ENCODE results near the gene CTBP1. TPM values are rescaled to one million over a fixed set of nuclear protein-coding genes. Genes with fewer than 3 reads are reported as not detected.

The CTBP1 gene
- total and polyA plus RNA-seq, 9 of the 15 experiments (the other 6 are each of a cell fraction or from before 2014, with no cell fraction given): 14.5 to 162 (median 68.2) TPM

GRCh38 chr4:1210241-1210841 lies 38.6 kb downstream of the CTBP1 start:
- CTCF ChIA-PET (ENCODE audit: low intra/inter-chr PET ratio): no interaction called here
- peaks cover 38% of the 10 kb centered on the region; the same call in 2 of the 3 replicates for H3K36me3 ChIP-seq (ENCODE audit: control insufficient read depth, insufficient read depth, low read length)
- POLR2A ChIA-PET: interaction anchor here (0.8 to 1.3 kb wide), 2 partner anchors 8 to 10 kb away, joined by 3 to 6 read pairs; no protein-coding TSS in a partner anchor
- H3K27me3 ChIP-seq (ENCODE audit: control insufficient read depth in 2 of 2, insufficient read depth in 2 of 2, low read length in 2 of 2): no peaks in the 10 kb centered on the region
- H3K4me1 ChIP-seq (replicated peaks in 1 of 2; ENCODE audit: control insufficient read depth in 2 of 2, insufficient read depth in 2 of 2, low read length in 2 of 2): peaks cover 0 to 66% of the 10 kb centered on the region in 2 experiments; a peak in 2 of 5 replicates
- no peaks in the 10 kb centered on the region for H3K9me3 ChIP-seq (replicated peaks; ENCODE audit: control insufficient read depth, insufficient read depth, low read depth, low read length)
- FAIRE-seq (no peak), ATAC-seq (no peak), DNase-seq (ENCODE audit: extremely low read depth in 1 of 4, low spot score in 3 of 4) (no peak)
- no peak overlapping the region for H2AFZ ChIP-seq (ENCODE audit: low read depth, low read length)
- intact Hi-C loops (cut with micrococcal nuclease): no loop called here
- H3K4me3 ChIP-seq: no peak overlapping the region
- TF ChIP-seq POLR2G (IDR thresholded peaks at IDR 0.05; ENCODE audit: low read depth, low read length): peak; percentile 44
- no peak for TF ChIP-seq RBM14 (IDR thresholded peaks at IDR 0.05; ENCODE audit: borderline replicate concordance, insufficient read depth, low read depth, low read length)
- TF ChIP-seq ZBTB33 (CRISPR knock-in tag; IDR thresholded peaks at IDR 0.05): 0 out of 2 replicates have a peak, but pooled peaks have one; percentile 23
- TF ChIP-seq XRCC4 (IDR thresholded peaks at IDR 0.05; ENCODE audit: extremely low read depth, insufficient read depth, insufficient read length): no peak
- peak overlapping the region in 1 of 2 experiments; percentile 52; a peak in 1 of 4 replicates for H3K9ac ChIP-seq (ENCODE audit: insufficient read depth in 1 of 2, low read depth in 2 of 2, low read length in 2 of 2)
- H4K20me1 ChIP-seq (replicated peaks; ENCODE audit: control insufficient read depth, insufficient read depth, low read length): no peaks in the 10 kb centered on the region; the same call in 1 of the 2 replicates
- no TSS peak for BruUV-seq (replicated peaks)
- no peaks in the 10 kb centered on the region for H3K79me2 ChIP-seq (ENCODE audit: control insufficient read depth, insufficient read depth, low read length)
- H3K4me2 ChIP-seq (ENCODE audit: insufficient read depth, low read length): no peak overlapping the region
- H3K27ac ChIP-seq (ENCODE audit: extremely low read depth, low read depth, low read length): no peak overlapping the region
- 84% methylated on average over 15 of the region's 22 CpGs for WGBS (ENCODE audit: insufficient coverage, low coverage, missing lambda C conversion rate)
- no peaks in the 10 kb centered on the region for H3K9me1 ChIP-seq (ENCODE audit: control insufficient read depth, insufficient read depth, low read length)
- in situ Hi-C loops (cut with MboI): no loop called here

Measured in K562 (cell line).